Measurements from ENCODE around the gene MORF4L2.

DNA sequence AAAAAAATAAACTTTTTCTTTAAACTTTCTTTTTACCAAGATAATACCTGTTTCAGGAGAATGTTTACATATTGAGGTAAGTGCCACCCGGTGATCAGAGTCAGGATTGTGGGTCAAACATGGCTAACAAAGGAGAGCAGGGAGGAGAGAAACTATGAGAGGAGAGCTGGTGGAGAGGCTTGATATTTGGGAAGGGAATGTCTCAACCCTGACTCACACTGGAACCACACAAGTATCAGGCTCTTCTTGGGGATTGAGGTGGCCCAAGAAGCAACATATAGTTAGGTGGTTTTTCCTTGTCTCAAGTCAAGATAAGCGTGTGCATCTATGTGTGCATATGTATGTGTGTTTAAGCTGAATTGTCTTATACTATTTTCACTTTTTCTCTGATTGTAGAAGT, 51.1 kb downstream of the MORF4L2 start:
- TF ChIP-seq MAX (IDR thresholded peaks at IDR 0.05) = no peak
- TF ChIP-seq REST (IDR thresholded peaks at IDR 0.05) = no peak
- TF ChIP-seq CTCF (IDR thresholded peaks at IDR 0.05; ENCODE audit: low read depth, low read length, missing input control) = no peak
- no peak for TF ChIP-seq FOXA2 (IDR thresholded peaks at IDR 0.05)
- TF ChIP-seq ATF3 (IDR thresholded peaks at IDR 0.05) = no peak
- no peak for TF ChIP-seq SP1 (IDR thresholded peaks at IDR 0.05)

All from liver (tissue), 3 donors.